ENCODE measurements around the gene NALCN.

- TF ChIP-seq GATA3 (IDR thresholded peaks at IDR 0.05; ENCODE audit: low read depth, low read length) (no peak), GATA2 (IDR thresholded peaks at IDR 0.05; ENCODE audit: low read depth, low read length) (no peak)
Measured at GRCh38 chr13:101298517-101298916, 117.8 kb downstream of the NALCN start.
